ENCODE measurements around the gene EIF3B.

- no peak for TF ChIP-seq CTCF (IDR thresholded peaks at IDR 0.05)
- TF ChIP-seq ZFX (IDR thresholded peaks at IDR 0.05; ENCODE audit: borderline replicate concordance), result no peak
Measured at GRCh38 chr7:2383543-2384274, 29.1 kb downstream of the EIF3B start.

Data from 22Rv1 (cell line).